ENCODE measurements around the gene SYTL2.

DNA sequence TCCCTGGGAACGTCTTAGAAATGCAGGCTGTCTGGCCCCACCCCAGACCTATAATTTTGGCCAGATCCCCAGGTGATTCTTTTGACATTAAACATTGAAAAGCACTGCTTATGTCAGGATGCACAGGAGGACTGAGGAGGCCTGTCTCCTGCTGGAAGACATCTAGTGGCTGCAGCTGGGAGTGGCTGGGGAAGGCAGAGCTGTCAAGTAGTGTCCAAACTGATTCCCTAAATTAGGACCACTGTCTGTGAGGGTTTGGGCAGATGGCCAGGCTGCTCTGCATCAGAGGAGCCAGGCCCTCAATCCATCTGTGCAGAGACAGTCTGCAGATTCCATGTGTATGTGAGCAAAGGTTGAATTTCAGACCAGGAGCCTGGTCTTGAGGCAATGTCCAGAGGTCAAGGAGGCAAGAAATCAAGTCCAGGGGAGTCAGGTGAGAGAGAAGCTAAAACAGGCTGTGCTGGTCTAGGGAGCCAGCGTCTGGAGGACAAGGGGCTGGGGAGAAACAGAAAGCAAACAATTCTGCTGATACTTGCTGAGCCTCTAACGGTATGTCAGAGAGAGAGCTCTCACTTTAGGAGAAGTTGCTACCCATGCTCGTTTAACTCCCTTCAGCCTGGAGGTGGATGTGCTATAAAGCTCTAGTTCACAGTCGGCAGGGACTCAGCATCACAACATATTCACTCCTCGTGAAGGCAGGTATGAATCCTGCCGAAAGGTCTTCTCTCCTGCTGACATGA lies 15.3 kb upstream of the SYTL2 start:
- no peak for TF ChIP-seq POLR2A (IDR thresholded peaks at IDR 0.05)
- TF ChIP-seq, protein P1, sequence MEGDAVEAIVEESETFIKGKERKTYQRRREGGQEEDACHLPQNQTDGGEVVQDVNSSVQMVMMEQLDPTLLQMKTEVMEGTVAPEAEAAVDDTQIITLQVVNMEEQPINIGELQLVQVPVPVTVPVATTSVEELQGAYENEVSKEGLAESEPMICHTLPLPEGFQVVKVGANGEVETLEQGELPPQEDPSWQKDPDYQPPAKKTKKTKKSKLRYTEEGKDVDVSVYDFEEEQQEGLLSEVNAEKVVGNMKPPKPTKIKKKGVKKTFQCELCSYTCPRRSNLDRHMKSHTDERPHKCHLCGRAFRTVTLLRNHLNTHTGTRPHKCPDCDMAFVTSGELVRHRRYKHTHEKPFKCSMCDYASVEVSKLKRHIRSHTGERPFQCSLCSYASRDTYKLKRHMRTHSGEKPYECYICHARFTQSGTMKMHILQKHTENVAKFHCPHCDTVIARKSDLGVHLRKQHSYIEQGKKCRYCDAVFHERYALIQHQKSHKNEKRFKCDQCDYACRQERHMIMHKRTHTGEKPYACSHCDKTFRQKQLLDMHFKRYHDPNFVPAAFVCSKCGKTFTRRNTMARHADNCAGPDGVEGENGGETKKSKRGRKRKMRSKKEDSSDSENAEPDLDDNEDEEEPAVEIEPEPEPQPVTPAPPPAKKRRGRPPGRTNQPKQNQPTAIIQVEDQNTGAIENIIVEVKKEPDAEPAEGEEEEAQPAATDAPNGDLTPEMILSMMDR (IDR thresholded peaks at IDR 0.05): peak in 5 of 6 experiments; percentile 14 to 53 (median 46)

Data from adrenal gland (tissue), 5 donors.